ENCODE measurements around the gene C2orf49.

GRCh38 chr2:105387225-105387624, 49.9 kb downstream of the C2orf49 start:
- TF ChIP-seq CTCF (IDR thresholded peaks at IDR 0.05; ENCODE audit: borderline replicate concordance, extremely low read depth, low read length, poor library complexity, severe bottlenecking), result no peak
- no peak for TF ChIP-seq EZH2 (IDR thresholded peaks at IDR 0.05; ENCODE audit: borderline replicate concordance, low read depth, low read length, severe bottlenecking)

Measured in DND-41 (cell line).